Esophagus (tissue), 2 donors: Measurements from ENCODE around the gene CLDN9. TPM values are rescaled to one million over a fixed set of nuclear protein-coding genes. Genes with fewer than 3 reads are reported as not detected.
"Not testable (repeated sequence)": the region's sequence is repeated elsewhere in the genome, so short reads cannot be mapped to it uniquely, and the experiment has no call there.

ENCODE experiments used
- H3K27ac ChIP-seq, 2 donors: one replicate each; pipeline ENCODE4 v1.5.1; 2013; ENCODE audit warnings: low read depth in 2 of 2, mild to moderate bottlenecking in 2 of 2, inconsistent platforms in 1 of 2, low read length in 1 of 2, moderate library complexity in 1 of 2
- H3K27me3 ChIP-seq, 2 donors: one replicate each; pipeline ENCODE4 v1.6.1; 2013; ENCODE audit warnings: low read length in 2 of 2, control low read depth in 1 of 2, mild to moderate bottlenecking in 1 of 2; ENCODE audit not compliant: insufficient read depth in 2 of 2, control insufficient read depth in 1 of 2
- H3K36me3 ChIP-seq, 2 donors: one replicate each; pipeline ENCODE4 v1.6.1; 2013; ENCODE audit warnings: low read length in 1 of 2; ENCODE audit not compliant: control insufficient read depth in 2 of 2, insufficient read depth in 2 of 2
- H3K4me1 ChIP-seq, 2 donors: one replicate each; pipeline ENCODE4 v1.6.1; 2013; ENCODE audit warnings: low read length in 1 of 2; ENCODE audit not compliant: control insufficient read depth in 2 of 2, insufficient read depth in 2 of 2
- H3K4me3 ChIP-seq, 2 donors: one replicate each; pipeline ENCODE4 v1.5.1; 2013; ENCODE audit warnings: low read length in 2 of 2, mild to moderate bottlenecking in 2 of 2, low read depth in 1 of 2, moderate library complexity in 1 of 2
- H3K9me3 ChIP-seq, 2 donors: one replicate each; pipeline ENCODE4 v1.6.1; 2013; ENCODE audit warnings: mild to moderate bottlenecking in 2 of 2, low read depth in 1 of 2, low read length in 1 of 2, moderate library complexity in 1 of 2; ENCODE audit not compliant: control insufficient read depth in 2 of 2, insufficient read depth in 1 of 2
- WGBS, 2 donors: extraction: QIAGEN DNeasy Blood & Tissue Kit; methylation state at CpG; one replicate each; pipeline ENCODE4 v1.1.7; 2013; 5-methylcytosine and 5-hydroxymethylcytosine counted together
- polyA plus RNA-seq, 2 donors: library from polyadenylated mRNA; stranded (reverse); fragments of 200-250 nt; gene quantifications; one replicate each; pipeline ENCODE4 v1.2.3, GENCODE V29; 2013
- donor health status: healthy with polysubstance abuse.
- donor health status: Bipolar disorder and iron deficiency.

The CLDN9 gene
- polyA plus RNA-seq, 2 donors = 0.02 TPM; not detected in 1

DNA sequence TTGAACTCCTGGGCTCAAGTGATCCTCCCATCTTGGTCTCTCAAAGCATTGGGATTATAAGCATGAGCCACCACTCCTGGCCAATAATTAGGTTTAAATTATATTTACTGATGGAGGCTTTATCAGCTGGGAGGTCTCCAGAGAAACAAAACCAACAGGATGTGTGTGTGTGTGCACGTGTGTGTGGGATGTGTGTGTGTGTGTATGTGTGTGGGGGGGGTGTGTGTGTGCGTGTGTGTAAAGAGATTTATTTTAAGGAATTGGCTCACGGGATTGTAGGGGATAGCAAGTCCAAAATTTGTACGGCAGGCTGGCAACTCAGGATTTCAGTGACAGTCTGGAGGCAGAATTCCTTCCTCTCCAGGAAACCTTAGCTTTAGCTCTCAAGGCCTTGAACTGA is 38.3 kb downstream of the CLDN9 start:
- Histone ChIP-seq H3K9me3 (no peaks in the 10 kb centered on the region), H3K4me3 (no peak overlapping the region), H3K36me3 (peaks cover 0 to 5% of the 10 kb centered on the region in 2 donors), H3K4me1 (peaks cover 2 to 4% of the 10 kb centered on the region in 2 donors), H3K27me3 (peaks cover 0 to 9% of the 10 kb centered on the region in 2 donors), H3K27ac (no peak overlapping the region)
- 37 to 42% methylated on average over 4 of the region's 4 CpGs for WGBS, 2 donors

DNA sequence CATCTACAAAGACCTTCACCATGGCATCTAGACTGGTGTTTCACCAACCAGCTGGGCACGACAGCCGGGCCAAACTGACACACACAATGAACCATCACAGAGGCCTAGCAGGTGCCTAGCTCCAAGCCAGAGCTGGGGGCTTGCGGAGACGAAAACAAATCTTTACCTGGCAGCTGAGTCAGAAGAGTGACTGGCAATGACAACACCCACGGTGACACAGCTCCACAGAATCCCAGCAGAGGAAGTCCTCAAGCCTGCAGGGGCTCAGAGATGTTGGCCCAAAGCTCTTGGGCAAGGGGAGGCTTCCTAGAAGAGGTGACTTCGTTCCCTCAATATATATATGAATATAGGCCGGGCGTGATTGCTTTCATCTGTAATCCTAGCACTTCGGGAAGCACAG is 38.8 kb downstream of the CLDN9 start:
- Histone ChIP-seq H3K9me3 (no peaks in the 10 kb centered on the region), H3K36me3 (peaks cover 0 to 5% of the 10 kb centered on the region in 2 donors), H3K27ac (no peak overlapping the region), H3K4me1 (peaks cover 2 to 4% of the 10 kb centered on the region in 2 donors), H3K4me3 (no peak overlapping the region), H3K27me3 (peaks cover 0 to 9% of the 10 kb centered on the region in 2 donors)
- 57 to 73% methylated on average over 9 of the region's 9 CpGs for WGBS, 2 donors

DNA sequence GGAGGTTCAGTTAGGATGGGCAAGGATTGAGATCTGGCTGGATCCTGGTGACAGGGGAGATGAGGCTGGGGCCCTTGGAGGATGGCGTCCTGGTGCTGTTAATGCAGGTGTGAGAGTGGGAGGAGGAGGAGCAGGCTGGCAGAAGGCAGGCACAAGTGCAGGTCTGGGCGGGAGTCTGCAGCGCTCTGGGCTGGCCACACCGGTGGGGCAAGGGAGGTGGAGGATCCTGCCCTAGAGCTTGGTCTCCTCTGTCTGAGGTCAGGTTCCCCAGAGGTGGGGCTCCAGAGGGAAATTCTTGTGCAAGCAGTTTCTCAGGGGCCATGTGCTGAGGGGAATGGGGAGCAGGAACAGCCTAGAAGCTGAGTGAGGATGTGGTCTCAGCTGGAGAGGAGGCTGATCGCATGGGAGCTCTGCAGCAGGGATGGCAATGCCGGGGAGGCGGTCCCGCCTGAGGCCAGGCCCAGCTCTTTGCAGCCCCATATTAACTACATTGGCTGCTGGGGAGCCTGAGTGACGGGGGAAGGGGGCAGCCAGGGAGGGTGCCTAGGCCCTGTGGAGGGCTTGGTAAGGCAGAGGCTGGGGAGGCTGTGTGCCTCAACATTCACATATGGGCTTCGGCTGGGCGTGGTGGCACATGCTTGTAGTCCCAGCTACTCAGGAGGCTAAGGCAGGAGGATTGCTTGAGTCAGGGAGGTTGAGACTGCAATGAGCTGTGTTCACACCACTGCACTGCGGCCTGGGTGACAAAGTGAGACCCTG is 40.0 kb downstream of the CLDN9 start:
- H3K36me3 ChIP-seq, H3K4me3 ChIP-seq, H3K9me3 ChIP-seq, H3K27me3 ChIP-seq, H3K27ac ChIP-seq, H3K4me1 ChIP-seq: not testable (repeated sequence)
- 68% methylated on average over 10 to 11 of the region's 12 CpGs for WGBS, 2 donors

DNA sequence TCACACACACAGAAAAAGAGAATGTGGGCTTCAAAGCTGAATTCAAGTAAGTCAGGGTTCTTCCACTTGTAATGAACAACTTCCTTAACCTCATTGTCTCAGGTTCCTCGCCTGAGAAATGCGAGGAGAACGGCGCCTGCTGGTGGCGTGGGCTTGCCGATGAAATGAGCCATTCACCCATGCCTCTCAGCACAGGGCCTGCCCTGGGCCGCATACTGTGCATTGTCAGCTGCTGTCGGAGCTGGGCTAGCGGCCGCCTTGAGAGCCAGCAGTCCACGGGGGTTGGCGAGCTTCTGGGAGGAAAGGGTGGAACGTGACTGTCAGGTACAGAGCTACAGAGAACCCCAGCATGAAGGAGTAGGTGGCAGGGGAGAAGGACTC is 40.6 kb downstream of the CLDN9 start:
- 85 to 86% methylated on average over 11 to 13 of the region's 13 CpGs for WGBS, 2 donors
- H3K27ac ChIP-seq = not testable (repeated sequence)

DNA sequence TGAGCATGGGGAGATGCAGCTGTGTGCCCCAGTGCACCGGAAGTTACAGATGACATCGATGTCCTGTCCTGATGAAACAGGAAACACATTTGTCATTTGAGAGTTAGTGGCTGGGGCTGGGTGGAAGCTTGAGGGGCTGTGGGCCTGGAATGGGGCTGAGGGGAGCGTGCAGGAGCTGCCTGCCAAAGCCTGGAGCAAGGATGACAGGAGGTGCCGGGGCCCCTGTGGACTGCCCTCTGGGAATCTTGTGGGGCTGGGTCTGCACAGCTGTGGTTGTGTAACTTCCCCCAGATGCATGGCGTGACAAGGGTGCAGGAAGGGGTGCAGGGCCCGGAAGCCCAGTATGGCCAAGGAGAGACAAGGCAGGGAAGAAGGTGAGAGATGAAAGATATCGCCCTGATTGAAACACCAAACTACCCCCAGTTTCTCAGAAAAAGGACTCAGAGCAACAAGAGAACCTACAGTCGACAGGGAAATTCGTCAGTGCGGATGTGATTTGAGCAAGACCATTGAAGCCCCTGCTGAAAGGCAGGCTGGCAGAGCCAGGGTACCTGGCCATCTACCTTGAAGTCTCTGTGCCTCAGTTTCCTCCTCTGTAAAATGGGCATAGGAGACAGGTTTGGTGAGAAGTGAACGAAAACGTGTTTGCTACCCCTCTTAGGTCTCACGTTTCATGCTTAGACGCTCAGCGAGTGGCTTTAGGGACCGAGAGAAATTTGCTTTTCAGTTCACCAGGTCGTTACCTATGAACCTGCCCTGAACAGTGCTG is 42.4 kb downstream of the CLDN9 start:
- Histone ChIP-seq H3K4me1 (peaks cover 6 to 13% of the 10 kb centered on the region in 2 donors), H3K4me3 (no peak overlapping the region), H3K36me3 (peaks cover 0 to 5% of the 10 kb centered on the region in 2 donors), H3K27me3 (no peaks in the 10 kb centered on the region), H3K9me3 (no peaks in the 10 kb centered on the region), H3K27ac (no peak overlapping the region)
- WGBS, 2 donors = 75 to 76% methylated on average over 17 of the region's 17 CpGs

More for the DNA sequence above, 40.6 kb downstream of the CLDN9 start:
- not testable (repeated sequence) for H3K4me3 ChIP-seq, H3K4me1 ChIP-seq, H3K36me3 ChIP-seq, H3K27me3 ChIP-seq, H3K9me3 ChIP-seq

DNA sequence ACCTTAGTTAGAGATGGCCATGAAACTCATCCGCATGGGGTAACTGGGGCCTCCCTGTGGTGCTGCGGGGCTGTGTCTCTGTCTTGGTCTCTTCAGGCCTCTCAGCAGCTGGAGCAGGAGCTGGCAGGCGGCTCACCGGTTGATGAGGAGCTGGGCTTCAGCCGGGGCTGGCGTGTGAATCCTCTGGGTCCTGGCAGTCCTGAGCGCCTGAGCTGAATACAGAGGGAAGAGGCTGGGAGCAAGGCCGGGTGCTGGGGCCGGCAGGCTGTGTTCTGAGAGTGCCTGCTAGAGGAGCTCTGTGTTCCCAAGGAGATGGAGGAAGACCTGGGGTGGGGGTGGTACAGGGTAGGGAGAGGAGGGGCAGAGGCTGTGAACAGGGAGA is 43.0 kb downstream of the CLDN9 start:
- H3K4me1 ChIP-seq = peaks cover 6 to 13% of the 10 kb centered on the region in 2 donors
- not testable (repeated sequence) for H3K4me3 ChIP-seq, H3K27ac ChIP-seq, H3K36me3 ChIP-seq, H3K9me3 ChIP-seq, H3K27me3 ChIP-seq
- 69 to 71% methylated on average over 9 of the region's 9 CpGs for WGBS, 2 donors

DNA sequence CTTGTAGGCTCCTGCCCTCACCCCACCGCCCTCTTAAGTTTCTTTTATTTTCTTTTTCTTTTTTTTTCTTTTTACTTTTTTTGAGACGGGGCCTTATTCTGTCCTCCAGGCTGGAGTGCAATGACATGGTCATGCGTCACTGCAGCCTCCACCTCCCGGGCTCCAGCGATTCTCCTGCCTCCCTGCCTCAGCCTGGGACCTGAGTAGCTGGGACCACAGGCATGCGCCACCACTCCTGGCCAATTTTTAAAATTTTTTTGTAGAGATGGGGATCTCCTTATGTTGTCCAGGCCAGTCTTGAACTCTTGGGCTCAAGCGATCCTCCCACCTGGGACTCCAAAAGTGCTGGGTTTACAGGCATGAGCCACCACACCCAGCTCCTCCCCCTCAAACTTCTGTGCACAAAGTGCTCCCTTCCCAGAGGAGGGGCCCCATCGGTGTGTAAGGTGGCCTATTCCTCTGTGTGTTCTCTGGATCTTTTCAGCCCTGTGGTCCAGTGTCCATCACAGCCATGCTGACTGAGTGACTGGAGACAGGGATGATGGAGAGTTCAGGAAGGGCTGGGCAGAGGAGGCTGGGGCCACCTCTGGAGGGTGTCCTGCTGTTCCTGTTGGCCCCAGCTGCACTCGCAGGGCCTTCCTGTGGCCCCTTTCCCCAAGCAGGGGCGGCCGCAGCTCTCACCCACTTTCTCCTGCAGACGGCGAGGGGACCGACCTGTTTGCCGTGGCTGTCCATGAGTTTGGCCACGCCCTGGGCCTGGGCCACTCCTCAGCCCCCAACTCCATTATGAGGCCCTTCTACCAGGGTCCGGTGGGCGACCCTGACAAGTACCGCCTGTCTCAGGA is 43.8 kb downstream of the CLDN9 start:
- H3K36me3 ChIP-seq = peaks cover 0 to 5% of the 10 kb centered on the region in 2 donors
- H3K4me3 ChIP-seq = no peak overlapping the region
- H3K27ac ChIP-seq = no peak overlapping the region
- H3K4me1 ChIP-seq = peaks cover 6 to 13% of the 10 kb centered on the region in 2 donors
- H3K9me3 ChIP-seq = no peaks in the 10 kb centered on the region
- H3K27me3 ChIP-seq = no peaks in the 10 kb centered on the region
- WGBS, 2 donors = 83 to 85% methylated on average over 19 of the region's 19 CpGs

DNA sequence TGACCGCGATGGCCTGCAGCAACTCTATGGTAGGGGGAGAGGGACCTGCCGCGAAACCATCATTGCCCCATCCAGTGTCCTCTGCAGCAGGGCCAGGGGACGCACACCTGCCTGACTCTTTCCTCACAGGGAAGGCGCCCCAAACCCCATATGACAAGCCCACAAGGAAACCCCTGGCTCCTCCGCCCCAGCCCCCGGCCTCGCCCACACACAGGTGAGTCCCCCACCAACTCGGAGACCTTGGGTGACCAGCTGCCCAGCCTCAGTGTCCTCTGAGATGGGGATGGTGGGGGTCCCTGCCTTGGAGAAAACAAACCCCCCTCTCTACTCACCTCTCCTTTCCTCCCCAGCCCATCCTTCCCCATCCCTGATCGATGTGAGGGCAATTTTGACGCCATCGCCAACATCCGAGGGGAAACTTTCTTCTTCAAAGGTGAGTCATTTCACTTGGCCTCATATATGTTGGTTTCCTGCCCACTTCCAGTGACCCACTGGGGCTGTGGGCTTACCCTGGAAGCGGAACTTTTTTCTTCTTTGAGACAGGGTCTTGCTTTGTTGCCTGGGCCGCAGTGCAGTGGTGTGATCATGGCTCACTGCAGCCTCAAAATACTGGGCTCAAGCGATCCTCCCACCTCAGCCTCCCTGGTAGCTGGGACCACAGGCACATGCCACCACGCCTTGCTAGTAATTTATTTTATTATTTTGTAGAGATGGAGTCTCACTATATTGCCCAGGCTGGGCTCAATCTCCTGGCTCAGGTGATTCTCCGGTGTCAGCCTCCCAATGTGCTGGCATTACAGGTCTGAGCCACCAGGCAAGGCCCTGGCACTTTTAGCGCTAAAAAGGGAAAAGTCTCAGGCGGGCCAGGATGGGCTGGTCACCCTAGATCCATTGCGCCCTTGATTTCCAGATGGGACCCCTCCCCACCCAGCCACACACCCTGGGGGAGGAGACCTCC is 44.7 kb downstream of the CLDN9 start:
- Histone ChIP-seq H3K27me3 (no peaks in the 10 kb centered on the region), H3K4me1 (peaks cover 6 to 13% of the 10 kb centered on the region in 2 donors), H3K4me3 (peak overlapping the region in 1 of 2 donors; percentile 66), H3K9me3 (no peaks in the 10 kb centered on the region), H3K36me3 (peaks cover 0 to 5% of the 10 kb centered on the region in 2 donors), H3K27ac (no peak overlapping the region)
- 89 to 90% methylated on average over 22 of the region's 22 CpGs for WGBS, 2 donors
